Urinary bladder (tissue), 4 donors: ENCODE measurements around the gene GCNT4. TPM values are rescaled to one million over a fixed set of nuclear protein-coding genes. Genes with fewer than 3 reads are reported as not detected.

ENCODE experiments used
- DNase-seq: peaks from one replicate; pipeline ENCODE4 v3.0.0-alpha.2; 2015; ENCODE audit errors: extremely low spot score
- H3K27ac ChIP-seq: one replicate; pipeline ENCODE4 v1.5.1; 2013; ENCODE audit warnings: low read depth, mild to moderate bottlenecking, moderate library complexity
- H3K36me3 ChIP-seq: one replicate; pipeline ENCODE4 v1.6.1; 2013; ENCODE audit warnings: mild to moderate bottlenecking, moderate library complexity; ENCODE audit not compliant: insufficient read depth
- H3K4me1 ChIP-seq: one replicate; pipeline ENCODE4 v1.6.1; 2013; ENCODE audit warnings: mild to moderate bottlenecking, moderate library complexity; ENCODE audit not compliant: insufficient read depth
- H3K4me3 ChIP-seq: one replicate; pipeline ENCODE4 v1.5.1; 2013; ENCODE audit warnings: low read depth, low read length
- WGBS: extraction: QIAGEN DNeasy Blood & Tissue Kit; methylation state at CpG from one replicate; pipeline ENCODE4 v1.1.7; 2013; 5-methylcytosine and 5-hydroxymethylcytosine counted together
- polyA plus RNA-seq: library from polyadenylated mRNA; stranded (reverse); fragments of 200-250 nt; gene quantifications from one replicate; pipeline ENCODE4 v1.2.3, GENCODE V29; 2013
- small RNA-seq: library from RNA; depleted of rRNA; stranded (forward); fragments of <200 nt; gene quantifications from one replicate; pipeline ENCODE3, GENCODE V24; 2014
- total RNA-seq: library from RNA; depleted of rRNA; stranded (reverse); fragments of >200 nt; gene quantifications from one replicate; pipeline ENCODE4 v1.2.3, GENCODE V29; 2014
- donor health status: healthy with polysubstance abuse.
- donor health status: healthy.

Gene GCNT4
- total and polyA plus RNA-seq, 2 donors, result 3.2 to 16.7 TPM

GRCh38 chr5:75020016-75020656 is 32.2 kb downstream of the GCNT4 start:
- H3K27ac ChIP-seq, result no peak overlapping the region
- no peaks in the 10 kb centered on the region for H3K36me3 ChIP-seq
- H3K4me3 ChIP-seq, result no peak overlapping the region
- no peaks in the 10 kb centered on the region for H3K4me1 ChIP-seq
- DNase-seq, result no peak
- 85% methylated on average over 10 of the region's 10 CpGs for WGBS

- H3K4me3 ChIP-seq, result no peak overlapping the region
- no peak overlapping the region for H3K27ac ChIP-seq
- 62% methylated on average over 7 of the region's 7 CpGs for WGBS
- DNase-seq, result no peak
- H3K36me3 ChIP-seq, result no peaks in the 10 kb centered on the region
- H3K4me1 ChIP-seq, result no peaks in the 10 kb centered on the region
These were observed 33.4 kb downstream of the GCNT4 start for GRCh38 chr5:75018805-75019587.

DNA sequence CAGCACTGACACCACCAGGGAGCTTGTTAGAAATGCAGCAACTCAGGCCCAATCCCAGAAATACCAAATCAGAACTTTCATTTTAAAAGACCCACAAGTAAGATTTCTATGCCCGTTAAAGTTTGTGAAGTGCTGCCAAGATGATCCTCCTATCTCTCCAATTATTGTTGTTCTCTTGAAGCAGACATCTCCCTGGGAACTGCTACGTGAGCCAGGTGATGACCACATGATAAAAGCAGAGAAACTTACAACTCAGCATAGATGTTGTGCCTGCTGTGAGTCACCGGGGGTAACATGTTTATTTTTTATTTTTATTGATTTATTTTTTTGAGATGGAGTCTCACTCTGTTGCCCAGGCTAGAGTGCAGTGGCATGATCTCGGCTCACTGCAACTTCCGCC is 34.4 kb downstream of the GCNT4 start:
- no peak overlapping the region for H3K27ac ChIP-seq
- WGBS, result 75% methylated on average over 5 of the region's 5 CpGs
- no peak for DNase-seq
- H3K4me1 ChIP-seq, result no peaks in the 10 kb centered on the region
- H3K36me3 ChIP-seq, result no peaks in the 10 kb centered on the region
- H3K4me3 ChIP-seq, result no peak overlapping the region

GRCh38 chr5:75016896-75017295 is 35.5 kb downstream of the GCNT4 start:
- WGBS, result 91% methylated on average over 3 of the region's 3 CpGs
- Histone ChIP-seq H3K27ac (no peak overlapping the region), H3K36me3 (no peaks in the 10 kb centered on the region), H3K4me1 (no peaks in the 10 kb centered on the region), H3K4me3 (no peak overlapping the region)
- DNase-seq, result no peak

DNA sequence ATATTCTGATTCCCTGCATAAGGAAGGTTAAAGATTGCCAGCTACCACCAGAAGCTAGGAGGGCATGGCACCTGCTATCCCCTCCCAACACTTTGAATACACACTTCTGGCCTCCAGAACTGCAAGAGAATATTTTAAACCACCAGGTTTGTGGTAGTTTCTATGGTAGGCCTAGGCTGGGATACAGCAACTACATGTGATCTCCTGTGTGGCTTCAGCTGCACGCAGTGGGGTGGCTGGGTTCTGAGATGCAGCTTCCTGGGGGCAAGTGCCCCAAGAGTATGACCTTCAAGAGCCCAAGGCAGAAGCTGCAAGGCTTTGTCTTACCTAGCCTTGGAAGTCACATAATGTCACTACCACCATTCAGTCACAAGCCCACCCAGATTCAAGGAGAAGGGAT is 39.6 kb downstream of the GCNT4 start:
- no peaks in the 10 kb centered on the region for H3K4me1 ChIP-seq
- no peak for DNase-seq
- no peak overlapping the region for H3K4me3 ChIP-seq
- H3K36me3 ChIP-seq, result no peaks in the 10 kb centered on the region
- 91% methylated on average over 1 of the region's 1 CpG for WGBS
- H3K27ac ChIP-seq, result no peak overlapping the region

GRCh38 chr5:75010838-75011237 is 41.5 kb downstream of the GCNT4 start:
- Histone ChIP-seq H3K4me3 (no peak overlapping the region), H3K36me3 (no peaks in the 10 kb centered on the region), H3K27ac (no peak overlapping the region), H3K4me1 (no peaks in the 10 kb centered on the region)
- DNase-seq, result no peak

DNA sequence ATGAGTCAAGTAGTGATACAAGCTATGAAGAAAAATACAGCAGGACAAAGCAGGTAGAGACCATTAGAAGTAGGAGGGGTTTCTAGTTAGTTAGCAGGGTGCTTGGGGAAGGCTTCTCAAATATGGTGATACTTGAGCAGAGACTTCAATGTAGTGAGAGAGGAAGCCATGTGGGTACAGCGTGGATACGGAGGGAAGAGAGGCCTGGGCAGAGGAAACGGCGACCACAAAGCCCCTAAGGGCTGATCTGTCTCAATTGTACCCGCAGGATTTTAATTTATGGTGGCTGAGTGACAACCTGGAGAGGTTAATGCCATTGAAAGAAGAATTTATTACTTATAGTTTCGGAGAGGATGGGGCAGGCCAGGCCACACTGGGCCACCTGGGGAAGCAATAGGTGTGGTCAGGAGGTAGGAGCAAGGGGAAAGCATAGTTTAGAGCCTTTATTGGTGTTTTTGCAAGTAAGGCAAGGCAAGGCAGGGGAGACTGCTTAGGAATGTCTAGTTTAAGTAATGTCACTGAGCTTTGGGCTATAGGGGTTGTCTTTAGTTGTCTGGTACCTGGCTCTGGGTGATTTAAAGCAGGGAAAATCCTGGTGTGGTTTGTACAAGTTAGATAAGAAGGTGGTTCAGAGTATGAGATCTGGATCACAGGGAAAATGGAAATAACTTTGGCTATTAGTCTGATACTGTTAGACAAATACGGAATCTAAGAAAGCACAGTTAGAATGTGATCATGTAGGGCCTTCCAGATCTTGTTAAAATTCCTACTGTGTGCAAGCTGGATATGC is 42.6 kb downstream of the GCNT4 start:
- WGBS, result 56% methylated on average over 7 of the region's 7 CpGs
- H3K4me1 ChIP-seq, result no peaks in the 10 kb centered on the region
- H3K36me3 ChIP-seq, result no peaks in the 10 kb centered on the region
- H3K27ac ChIP-seq, result no peak overlapping the region
- no peak overlapping the region for H3K4me3 ChIP-seq
- no peak for DNase-seq

DNA sequence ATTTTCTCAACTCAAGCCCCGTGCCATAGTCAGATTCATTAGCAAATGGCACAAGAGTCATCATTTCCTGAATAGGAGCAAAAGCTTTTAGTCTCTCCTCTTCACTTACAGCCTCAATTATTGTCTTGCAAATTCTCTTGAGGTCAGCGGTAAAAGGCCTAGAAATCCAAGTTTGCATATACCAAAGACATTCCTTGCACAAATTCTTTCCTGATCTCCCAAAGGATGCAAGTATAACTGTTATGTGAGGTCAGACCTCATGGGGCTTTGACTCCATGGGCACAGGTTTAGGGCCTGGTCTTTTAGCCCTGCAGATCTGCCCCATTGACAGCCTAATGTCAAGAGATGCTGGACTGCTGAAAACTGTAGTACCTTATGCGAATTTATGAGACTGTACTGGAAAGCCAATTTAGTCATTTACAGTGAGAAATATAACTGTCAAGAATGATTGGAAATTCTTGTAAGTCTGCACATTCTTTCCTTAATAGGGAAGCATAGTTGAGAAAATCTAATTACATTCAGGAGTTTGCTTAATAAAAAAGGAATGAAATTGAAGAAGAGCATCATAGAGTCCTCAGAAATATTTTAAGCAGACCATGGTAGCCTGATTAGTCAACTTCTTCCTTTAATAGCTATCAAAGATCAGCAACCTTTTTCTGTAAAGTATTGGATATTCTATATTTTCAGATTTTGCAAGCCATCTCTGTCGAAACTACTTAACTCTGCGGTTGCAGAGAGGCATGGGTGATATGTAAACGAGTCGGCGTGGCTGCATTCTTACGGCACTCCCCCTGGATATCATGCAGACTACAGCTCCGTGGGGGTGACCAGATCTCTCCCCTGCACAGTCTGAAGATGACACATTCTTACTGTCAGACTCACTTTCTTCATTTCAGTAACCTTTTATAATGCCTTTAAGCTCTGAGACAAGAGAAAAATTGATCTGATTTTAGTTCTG is 45.2 kb downstream of the GCNT4 start:
- DNase-seq, result no peak
- Histone ChIP-seq H3K27ac (no peak overlapping the region), H3K4me1 (no peaks in the 10 kb centered on the region), H3K4me3 (no peak overlapping the region), H3K36me3 (no peaks in the 10 kb centered on the region)
- 65% methylated on average over 10 of the region's 10 CpGs for WGBS

GRCh38 chr5:75005561-75005960 is 46.8 kb downstream of the GCNT4 start:
- Histone ChIP-seq H3K4me3 (no peak overlapping the region), H3K4me1 (no peaks in the 10 kb centered on the region), H3K27ac (no peak overlapping the region), H3K36me3 (no peaks in the 10 kb centered on the region)
- no peak for DNase-seq
- WGBS, result 43% methylated on average over 1 of the region's 1 CpG

Small RNA genes lying within 50 kb of the gene (small RNA-seq; reads per million reads assigned to genes)
- not detected for gene AC093259.1

Other genes with a start within 250 kb of the GCNT4 start
- gene FAM169A, start 186.2 kb downstream of the GCNT4 start, total RNA-seq, result 9.0 TPM
- 1.1 TPM for gene FAM169A, start 186.2 kb downstream of the GCNT4 start, polyA plus RNA-seq
- 0.69 TPM for gene ANKRD31, start 184.3 kb upstream of the GCNT4 start, total RNA-seq
- 0.05 TPM for gene ANKRD31, start 184.3 kb upstream of the GCNT4 start, polyA plus RNA-seq